SK-N-SH (cell line): Measurements from ENCODE around the gene ZNF23. TPM values are rescaled to one million over a fixed set of nuclear protein-coding genes. Genes with fewer than 3 reads are reported as not detected.

Experiments
- CTCF ChIA-PET: fragments of 300-600, 350-600 bp; formaldehyde crosslinking; extraction: SDS; loops from one replicate; lab custom pipeline; 2021; lab: Yijun Ruan, JAX
- POLR2A ChIA-PET: fragments of 350-600 bp; sonication (Branson Sonifier 250); formaldehyde crosslinking; extraction: SDS; loops from one replicate; lab custom pipeline; 2020; ENCODE audit warnings: antibody characterized with exemption, inconsistent platforms; lab: Yijun Ruan, JAX
- DNase-seq: peaks from one replicate; pipeline ENCODE4 v3.0.0; 2012
- H2AFZ ChIP-seq: fragments of 200-600 bp; sonication (generic); 2 replicates; pipeline ENCODE4 v1.8.1; 2016; ENCODE audit warnings: antibody characterized with exemption, mild to moderate bottlenecking, low read depth
- H3F3A ChIP-seq: fragments of 200-600 bp; sonication (generic); replicated peaks from 2 replicates; pipeline ENCODE3; 2016; ENCODE audit warnings: antibody characterized with exemption, mild to moderate bottlenecking; ENCODE audit not compliant: insufficient read depth
- H3K27ac ChIP-seq, 2 experiments: fragments of 200-500 bp in 1 of 2; fragments of 200-600 bp in 1 of 2; sonication (Bioruptor generic) in 1 of 2; sonication (generic), shearing (Covaris generic) in 1 of 2; 2 replicates each; pipeline versions ENCODE4 v1.5.1 to v1.6.1; 2014 to 2016; ENCODE audit warnings: low read depth in 2 of 2, inconsistent platforms in 1 of 2, low read length in 1 of 2, mild to moderate bottlenecking in 1 of 2, mixed read lengths in 1 of 2
- H3K27me3 ChIP-seq: fragments of 200-600 bp; sonication (generic), shearing (Covaris generic); 2 replicates; pipeline ENCODE4 v1.6.1; 2016; ENCODE audit warnings: mixed run types; ENCODE audit not compliant: insufficient read depth
- H3K36me3 ChIP-seq, 2 experiments: fragments of 200-500 bp in 1 of 2; fragments of 200-600 bp in 1 of 2; sonication (Bioruptor generic) in 1 of 2; sonication (generic) in 1 of 2; replicated peaks in 1 of 2; 2 replicates each; pipeline versions ENCODE3 to v1.5.1; 2014 to 2016; ENCODE audit warnings: low read length in 1 of 2, mild to moderate bottlenecking in 1 of 2; ENCODE audit not compliant: insufficient read depth in 2 of 2, control insufficient read depth in 1 of 2
- H3K4me1 ChIP-seq, 2 experiments: fragments of 200-500 bp in 1 of 2; fragments of 200-600 bp in 1 of 2; sonication (Bioruptor generic) in 1 of 2; sonication (generic), shearing (Covaris generic) in 1 of 2; 2 replicates each; pipeline versions ENCODE4 v1.5.1 to v1.6.1; 2014 to 2016; ENCODE audit warnings: low read depth in 1 of 2, low read length in 1 of 2, mixed run types in 1 of 2; ENCODE audit not compliant: insufficient read depth in 2 of 2, control insufficient read depth in 1 of 2
- H3K4me2 ChIP-seq: fragments of 200-600 bp; sonication (generic), shearing (Covaris generic); 2 replicates; pipeline ENCODE4 v1.6.1; 2017; ENCODE audit warnings: mixed run types
- H3K4me3 ChIP-seq, 2 experiments: fragments of 200-500 bp in 1 of 2; fragments of 200-600 bp in 1 of 2; sonication (Bioruptor generic) in 1 of 2; sonication (generic), shearing (Covaris generic) in 1 of 2; 2 replicates each; pipeline versions ENCODE4 v1.5.1 to v1.8.1; 2014 to 2016; ENCODE audit warnings: low read depth in 2 of 2, inconsistent platforms in 1 of 2, low read length in 1 of 2, mild to moderate bottlenecking in 1 of 2, mixed read lengths in 1 of 2, moderate library complexity in 1 of 2
- H3K79me2 ChIP-seq: fragments of 200-600 bp; sonication (generic); 2 replicates; pipeline ENCODE4 v1.8.1; 2017; ENCODE audit warnings: mild to moderate bottlenecking; ENCODE audit not compliant: insufficient read depth
- H3K9ac ChIP-seq: fragments of 200-600 bp; sonication (generic); 2 replicates; pipeline ENCODE4 v1.6.1; 2017; ENCODE audit warnings: mixed run types
- H3K9me2 ChIP-seq: fragments of 200-600 bp; sonication (generic); 2 replicates; pipeline ENCODE4 v1.6.1; 2017; ENCODE audit warnings: mixed run types
- H3K9me3 ChIP-seq: fragments of 200-600 bp; sonication (generic); 2 replicates; pipeline ENCODE4 v1.6.1; 2017; ENCODE audit warnings: mixed run types, mild to moderate bottlenecking, moderate library complexity
- H4K20me1 ChIP-seq: fragments of 200-600 bp; sonication (generic); 2 replicates; pipeline ENCODE4 v1.6.1; 2017; ENCODE audit warnings: mild to moderate bottlenecking, mixed run types; ENCODE audit not compliant: insufficient read depth
- CHD2 ChIP-seq: fragments of 150-350 bp; IDR thresholded peaks from 2 replicates; pipeline ENCODE4 v1.6.1; 2018; ENCODE audit warnings: low read length; ENCODE audit not compliant: partially characterized antibody
- FOSL2 ChIP-seq: IDR thresholded peaks from 2 replicates; pipeline ENCODE4 v1.4.0; 2012; ENCODE audit warnings: low read depth, mild to moderate bottlenecking, moderate library complexity, borderline replicate concordance
- JUND ChIP-seq: IDR thresholded peaks from 2 replicates; pipeline ENCODE4 v1.4.0; 2012
- MEF2A ChIP-seq: IDR thresholded peaks from 2 replicates; pipeline ENCODE4 v1.4.0; 2012; ENCODE audit warnings: low read depth, borderline replicate concordance
- NFIC ChIP-seq: IDR thresholded peaks from 2 replicates; pipeline ENCODE4 v1.4.0; 2012; ENCODE audit warnings: borderline replicate concordance
- POLR2AphosphoS5 ChIP-seq: IDR thresholded peaks from 2 replicates; pipeline ENCODE4 v1.6.1; 2012; ENCODE audit warnings: low read depth, low read length
- REST ChIP-seq: IDR thresholded peaks from 2 replicates; pipeline ENCODE4 v1.6.1; 2012; ENCODE audit warnings: mild to moderate bottlenecking, low read depth, low read length, moderate library complexity
- RFX5 ChIP-seq: IDR thresholded peaks from 2 replicates; pipeline ENCODE4 v1.6.1; 2012; ENCODE audit warnings: mild to moderate bottlenecking, improper control_type of control experiment, low read length
- RXRA ChIP-seq: IDR thresholded peaks from 2 replicates; pipeline ENCODE4 v1.4.0; 2012; ENCODE audit warnings: low read depth, mild to moderate bottlenecking, borderline replicate concordance
- SIN3A ChIP-seq: IDR thresholded peaks from 2 replicates; pipeline ENCODE4 v1.6.1; 2012; ENCODE audit warnings: low read depth, mild to moderate bottlenecking, low read length, moderate library complexity, borderline replicate concordance
- SMC3 ChIP-seq: IDR thresholded peaks from 2 replicates; pipeline ENCODE4 v1.6.1; 2012; ENCODE audit warnings: low read depth, low read length, improper control_type of control experiment
- USF2 ChIP-seq: fragments of 150-350 bp; IDR thresholded peaks from 2 replicates; pipeline ENCODE4 v1.6.1; 2017; ENCODE audit warnings: antibody characterized with exemption, low read length, low read depth, borderline replicate concordance
- WGBS: methylation state at CpG from one replicate; pipeline ENCODE4 v1.1.6; 2017; ENCODE audit warnings: low lambda C conversion rate; 5-methylcytosine and 5-hydroxymethylcytosine counted together
- polyA plus RNA-seq, 3 experiments: library from polyadenylated mRNA; depleted of rRNA; stranded (reverse); fragments of >200 nt; gene quantifications; 2 replicates each; pipeline ENCODE4 v1.2.3, GENCODE V29; 2012

The ZNF23 gene
- polyA plus RNA-seq, 1 of the 3 experiments (the other 2 are of a cell fraction), result 7.3 TPM

GRCh38 chr16:71428883-71429282, 33.2 kb downstream of the ZNF23 start:
- Histone ChIP-seq H3K36me3 (no peaks in the 10 kb centered on the region), H4K20me1 (no peaks in the 10 kb centered on the region), H3K9me3 (no peaks in the 10 kb centered on the region; the same call in 1 of the 2 replicates), H3K4me2 (no peak overlapping the region), H3K27me3 (peaks cover 13% of the 10 kb centered on the region; the same call in 1 of the 2 replicates), H3F3A (no peaks in the 10 kb centered on the region), H3K27ac (no peak overlapping the region), H3K4me3 (no peak overlapping the region), H3K9ac (no peak overlapping the region), H3K4me1 (no peaks in the 10 kb centered on the region; a peak in 1 of 4 replicates), H3K9me2 (no peaks in the 10 kb centered on the region), H2AFZ (no peak overlapping the region), H3K79me2 (no peaks in the 10 kb centered on the region)
- ChIA-PET POLR2A (no interaction called here), CTCF (interaction anchor here (0.6 to 2.7 kb wide), 5 partner anchors 16 to 182 kb away, joined by 3 to 13 read pairs (median 3); no protein-coding TSS in a partner anchor)
- DNase-seq, result no peak
- WGBS, result 46% methylated on average over 2 of the region's 2 CpGs
- no peak for TF ChIP-seq RXRA
- no peak for TF ChIP-seq REST

- Histone ChIP-seq H3K9ac (no peak overlapping the region), H3K4me1 (no peaks in the 10 kb centered on the region; a peak in 1 of 4 replicates), H4K20me1 (no peaks in the 10 kb centered on the region), H3K27ac (no peak overlapping the region), H2AFZ (no peak overlapping the region), H3K36me3 (no peaks in the 10 kb centered on the region), H3K9me2 (no peaks in the 10 kb centered on the region), H3K4me2 (no peak overlapping the region), H3F3A (no peaks in the 10 kb centered on the region), H3K79me2 (no peaks in the 10 kb centered on the region), H3K9me3 (no peaks in the 10 kb centered on the region; the same call in 1 of the 2 replicates), H3K27me3 (peaks cover 13% of the 10 kb centered on the region; the same call in 1 of the 2 replicates), H3K4me3 (no peak overlapping the region)
- DNase-seq, result no peak
- CTCF ChIA-PET, result interaction anchor here (1.1 to 2.7 kb wide), 3 partner anchors 16 to 182 kb away, joined by 3 to 13 read pairs (median 5); no protein-coding TSS in a partner anchor
- POLR2A ChIA-PET, result no interaction called here
- TF ChIP-seq SIN3A, result no peak
- no peak for TF ChIP-seq MEF2A
- no peak for TF ChIP-seq USF2
- no peak for TF ChIP-seq RFX5
- no peak for TF ChIP-seq RXRA
- TF ChIP-seq NFIC, result no peak
- no peak for TF ChIP-seq REST
- no peak for TF ChIP-seq SMC3
- TF ChIP-seq POLR2AphosphoS5, result no peak
- no peak for TF ChIP-seq JUND
- no peak for TF ChIP-seq FOSL2
- TF ChIP-seq CHD2, result no peak
Measured at GRCh38 chr16:71428385-71428784, 33.7 kb downstream of the ZNF23 start.
